A549 (cell line): ENCODE measurements around the gene OXT. TPM values are rescaled to one million over a fixed set of nuclear protein-coding genes. Genes with fewer than 3 reads are reported as not detected.
"Not testable (repeated sequence)": the region's sequence is repeated elsewhere in the genome, so short reads cannot be mapped to it uniquely, and the experiment has no call there.

Experiments used
- ATAC-seq, 2 experiments: fragments of 200-7000 bp in 1 of 2; fragments of >200 bp in 1 of 2; cut with Nextera tagmentation in 1 of 2; cut with Tn5 transposase in 1 of 2; 3 replicates each; pipeline versions ENCODE4 v1.8.0 to v1.9.1; 2018 to 2020; ENCODE audit warnings: mild to moderate bottlenecking in 1 of 2, moderate library complexity in 1 of 2
- CTCF ChIA-PET: fragments of 300-600 bp; sonication (Branson Sonifier 250); formaldehyde crosslinking; extraction: SDS; loops from one replicate; lab custom pipeline; 2021; ENCODE audit warnings: antibody characterized with exemption, inconsistent platforms; lab: Yijun Ruan, JAX
- POLR2A ChIA-PET: fragments of 350-600 bp; formaldehyde crosslinking; extraction: SDS; loops from one replicate; lab custom pipeline; 2021; ENCODE audit warnings: antibody characterized with exemption, inconsistent platforms; lab: Yijun Ruan, JAX
- DNase-seq, 2 experiments: peaks; one replicate each; pipeline versions ENCODE4 v3.0.0 to v3.0.0-alpha.2; 2011 to 2016; ENCODE audit warnings: low read depth in 1 of 2, low spot score in 1 of 2
- FAIRE-seq: peaks from 2 replicates; lab custom pipeline; 2011; peaks lifted over from hg19 to GRCh38; lab: Jason Lieb, UNC
- H3K27ac ChIP-seq, 2 experiments: fragments of >200 bp; sonication (Bioruptor Twin); formaldehyde crosslinking; 3 replicates each; pipeline ENCODE4 v1.5.1; 2016 to 2017
- H3K4me1 ChIP-seq: fragments of >200 bp; sonication (Bioruptor Twin); formaldehyde crosslinking; 3 replicates; pipeline ENCODE4 v1.6.1; 2016
- H3K4me2 ChIP-seq: fragments of >200 bp; sonication (Bioruptor Twin); formaldehyde crosslinking; 3 replicates; pipeline ENCODE4 v1.6.1; 2016
- H3K4me3 ChIP-seq: fragments of >200 bp; sonication (Bioruptor Twin); formaldehyde crosslinking; 3 replicates; pipeline ENCODE4 v1.5.1; 2016
- H3K9me3 ChIP-seq: fragments of >200 bp; sonication (Bioruptor Twin); formaldehyde crosslinking; 3 replicates; pipeline ENCODE4 v1.6.1; 2016
- CBX2 ChIP-seq: fragments of 200-600 bp; sonication (generic); IDR thresholded peaks from 2 replicates; pipeline ENCODE4 v1.6.1; 2016; ENCODE audit warnings: low read depth, mild to moderate bottlenecking, borderline replicate concordance
- CEBPB ChIP-seq, 2 experiments: fragments of >200 bp in 1 of 2; sonication (Bioruptor Twin) in 1 of 2; formaldehyde crosslinking in 1 of 2; IDR thresholded peaks; 2 replicates each; pipeline ENCODE4 v1.6.1; 2012 to 2016
- ESRRA ChIP-seq: fragments of 150-350 bp; IDR thresholded peaks from 2 replicates; pipeline ENCODE4 v1.6.1; 2014; ENCODE audit warnings: mild to moderate bottlenecking, low read length, borderline replicate concordance
- FOSB ChIP-seq: fragments of 250-450 bp; sonication (Bioruptor Pico); IDR thresholded peaks from 2 replicates; pipeline ENCODE4 v1.5.0; 2020; ENCODE audit warnings: mild to moderate bottlenecking, moderate library complexity
- GATA3 ChIP-seq: IDR thresholded peaks from 2 replicates; pipeline ENCODE4 v1.6.1; 2012; ENCODE audit warnings: borderline replicate concordance
- HMGXB4 ChIP-seq: fragments of 250-450 bp; sonication (Bioruptor Pico); IDR thresholded peaks from 2 replicates; pipeline ENCODE4 v1.5.0; 2021; ENCODE audit warnings: mild to moderate bottlenecking, moderate library complexity, borderline replicate concordance
- HOXB13 ChIP-seq: fragments of 250-450 bp; sonication (Bioruptor Pico); IDR thresholded peaks from 2 replicates; pipeline ENCODE4 v1.5.0; 2020; ENCODE audit warnings: low read depth, mild to moderate bottlenecking, moderate library complexity
- JUN ChIP-seq, 2 experiments: fragments of >200 bp; sonication (Bioruptor Twin); formaldehyde crosslinking; IDR thresholded peaks; 2 replicates in 1 of 2; 3 replicates in 1 of 2; pipeline ENCODE4 v1.6.1; 2016 to 2017
- MAFK ChIP-seq: fragments of 450-650 bp; IDR thresholded peaks from 2 replicates; pipeline ENCODE4 v1.6.1; 2014; ENCODE audit not compliant: partially characterized antibody
- NFE2L2 ChIP-seq: fragments of 150-350 bp; conservative IDR thresholded peaks from 2 replicates; pipeline ENCODE4 v1.6.1; 2014; ENCODE audit warnings: low read length
- NR3C1 ChIP-seq: fragments of >200 bp; sonication (Bioruptor Twin); formaldehyde crosslinking; IDR thresholded peaks from 3 replicates; pipeline ENCODE4 v1.6.1; 2017
- PBX3 ChIP-seq: IDR thresholded peaks from 2 replicates; pipeline ENCODE4 v1.6.1; 2012
- RARB ChIP-seq: fragments of 250-450 bp; sonication (Bioruptor Pico); IDR thresholded peaks from 2 replicates; pipeline ENCODE4 v1.8.0; 2021; ENCODE audit warnings: mild to moderate bottlenecking, moderate library complexity
- TFCP2L1 ChIP-seq: fragments of 250-450 bp; sonication (Bioruptor Pico); IDR thresholded peaks from 2 replicates; pipeline ENCODE4 v1.5.0; 2021; ENCODE audit warnings: mild to moderate bottlenecking
- ZNF302 ChIP-seq: fragments of 250-450 bp; sonication (Bioruptor Pico); IDR thresholded peaks from 2 replicates; pipeline ENCODE4 v1.9.0; 2021; ENCODE audit warnings: inconsistent platforms, mild to moderate bottlenecking, moderate library complexity
- WGBS: methylation state at CpG from one replicate; pipeline ENCODE4 v1.1.6; 2017; ENCODE audit errors: missing lambda C conversion rate; 5-methylcytosine and 5-hydroxymethylcytosine counted together
- polyA plus RNA-seq, 4 experiments: library from polyadenylated mRNA; depleted of rRNA in 3 of 4; stranded (reverse); fragments of >200 nt; fragmentation: RNase III in 1 of 4; extraction: RNeasy Plus Mini Kit Qiagen cat#74134 plus additional on column Dnase treatment in 1 of 4; gene quantifications; 2 replicates in 3 of 4; 3 replicates in 1 of 4; pipeline ENCODE4 v1.2.3, GENCODE V29; 2011 to 2017
- TF ChIP-seq, protein P1 (sequence below): fragments of >200 bp; sonication (Bioruptor Twin); formaldehyde crosslinking; IDR thresholded peaks from 3 replicates; pipeline ENCODE4 v1.5.1; 2016
- TF ChIP-seq, protein P2 (sequence below): fragments of 250-450 bp; sonication (Bioruptor Pico); IDR thresholded peaks from 2 replicates; pipeline ENCODE4 v1.5.0; 2020; ENCODE audit warnings: low read depth, mild to moderate bottlenecking, moderate library complexity

OXT gene
- polyA plus RNA-seq, 2 of the 4 experiments (the other 2 are of a cell fraction) = not detected

DNA sequence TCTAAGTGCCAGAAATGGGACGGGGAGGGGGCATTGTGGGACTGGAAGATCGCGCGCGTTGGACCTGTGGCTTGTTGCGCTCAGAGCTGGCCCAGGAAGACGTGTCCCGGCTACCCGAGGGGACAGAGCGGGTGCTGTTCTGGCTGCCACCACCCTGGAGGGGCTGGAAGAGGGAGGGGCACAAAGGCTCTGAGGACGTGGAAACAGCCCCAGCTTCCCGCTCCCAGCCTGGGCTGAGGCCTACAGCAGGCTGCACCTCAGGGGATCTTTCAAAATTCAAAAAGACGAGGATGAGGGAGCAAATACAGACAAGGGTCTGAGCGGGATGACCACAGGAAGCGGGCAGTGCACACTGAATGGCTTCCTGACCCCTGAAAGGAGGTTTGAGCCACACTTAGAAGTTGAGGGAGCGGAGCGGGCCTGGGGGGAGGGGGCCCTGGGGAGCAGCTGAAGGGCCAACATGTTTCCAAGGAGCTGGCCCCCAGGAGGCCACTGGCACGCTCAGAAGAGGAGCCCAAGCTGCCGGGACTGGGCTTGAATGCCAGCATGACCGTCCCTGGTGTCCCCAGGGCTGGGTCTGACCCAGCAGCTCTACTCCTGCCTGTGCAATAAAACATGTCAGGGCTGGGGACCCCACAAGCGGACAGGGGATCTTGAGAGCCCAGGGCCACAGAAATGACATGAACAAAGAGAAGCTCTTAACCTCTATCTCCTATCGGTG, 1.3 kb downstream of the OXT start (continued):
- TF ChIP-seq, protein P1, sequence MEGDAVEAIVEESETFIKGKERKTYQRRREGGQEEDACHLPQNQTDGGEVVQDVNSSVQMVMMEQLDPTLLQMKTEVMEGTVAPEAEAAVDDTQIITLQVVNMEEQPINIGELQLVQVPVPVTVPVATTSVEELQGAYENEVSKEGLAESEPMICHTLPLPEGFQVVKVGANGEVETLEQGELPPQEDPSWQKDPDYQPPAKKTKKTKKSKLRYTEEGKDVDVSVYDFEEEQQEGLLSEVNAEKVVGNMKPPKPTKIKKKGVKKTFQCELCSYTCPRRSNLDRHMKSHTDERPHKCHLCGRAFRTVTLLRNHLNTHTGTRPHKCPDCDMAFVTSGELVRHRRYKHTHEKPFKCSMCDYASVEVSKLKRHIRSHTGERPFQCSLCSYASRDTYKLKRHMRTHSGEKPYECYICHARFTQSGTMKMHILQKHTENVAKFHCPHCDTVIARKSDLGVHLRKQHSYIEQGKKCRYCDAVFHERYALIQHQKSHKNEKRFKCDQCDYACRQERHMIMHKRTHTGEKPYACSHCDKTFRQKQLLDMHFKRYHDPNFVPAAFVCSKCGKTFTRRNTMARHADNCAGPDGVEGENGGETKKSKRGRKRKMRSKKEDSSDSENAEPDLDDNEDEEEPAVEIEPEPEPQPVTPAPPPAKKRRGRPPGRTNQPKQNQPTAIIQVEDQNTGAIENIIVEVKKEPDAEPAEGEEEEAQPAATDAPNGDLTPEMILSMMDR = no peak
- TF ChIP-seq NR3C1 = no peak

DNA sequence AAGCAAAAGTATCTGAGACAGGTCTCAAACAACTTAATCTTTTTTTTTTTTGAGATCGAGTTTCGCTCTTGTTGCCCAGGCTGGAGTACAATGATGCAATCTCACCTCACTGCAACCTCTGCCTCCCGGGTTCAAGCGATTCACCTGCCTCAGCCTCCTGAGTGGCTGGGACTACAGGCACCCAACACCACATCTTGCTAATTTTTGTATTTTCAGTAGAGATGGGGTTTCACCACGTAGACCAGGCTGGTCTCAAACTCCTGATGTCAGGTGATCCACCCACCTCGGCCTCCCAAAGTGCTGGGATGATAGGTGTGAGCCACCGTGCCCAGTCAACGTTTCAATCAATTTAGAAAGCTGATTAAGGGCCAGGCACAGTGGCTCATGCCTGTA, 1.8 kb downstream of the OXT start:
- not testable (repeated sequence) for H3K4me3 ChIP-seq

GRCh38 chr20:3074812-3075211, 3.4 kb downstream of the OXT start:
- no peak for DNase-seq
- H3K9me3 ChIP-seq = no peaks in the 10 kb centered on the region
- no peak for FAIRE-seq
- no peak overlapping the region for H3K27ac ChIP-seq
- no peak overlapping the region for H3K4me2 ChIP-seq
- WGBS = 53% methylated on average over 6 of the region's 6 CpGs
- no peak for ATAC-seq
- ChIA-PET POLR2A (no interaction called here), CTCF (interaction anchor here (0.6 to 6.4 kb wide), 6 partner anchors 11 to 232 kb away, joined by 3 to 45 read pairs (median 4); no protein-coding TSS in a partner anchor)
- TF ChIP-seq NFE2L2 = no peak
- no peak overlapping the region for H3K4me3 ChIP-seq
- H3K4me1 ChIP-seq = no peaks in the 10 kb centered on the region

More for the DNA sequence above, 1.8 kb downstream of the OXT start:
- POLR2A ChIA-PET, ATAC-seq, H3K27ac ChIP-seq, H3K9me3 ChIP-seq, H3K4me2 ChIP-seq, FAIRE-seq, DNase-seq, H3K4me1 ChIP-seq: not testable (repeated sequence)
- CTCF ChIA-PET = interaction anchor here (0.6 to 6.4 kb wide), 4 partner anchors 20 to 115 kb away, joined by 3 to 45 read pairs (median 4); no protein-coding TSS in a partner anchor
- WGBS = 81% methylated on average over 8 of the region's 8 CpGs

DNA sequence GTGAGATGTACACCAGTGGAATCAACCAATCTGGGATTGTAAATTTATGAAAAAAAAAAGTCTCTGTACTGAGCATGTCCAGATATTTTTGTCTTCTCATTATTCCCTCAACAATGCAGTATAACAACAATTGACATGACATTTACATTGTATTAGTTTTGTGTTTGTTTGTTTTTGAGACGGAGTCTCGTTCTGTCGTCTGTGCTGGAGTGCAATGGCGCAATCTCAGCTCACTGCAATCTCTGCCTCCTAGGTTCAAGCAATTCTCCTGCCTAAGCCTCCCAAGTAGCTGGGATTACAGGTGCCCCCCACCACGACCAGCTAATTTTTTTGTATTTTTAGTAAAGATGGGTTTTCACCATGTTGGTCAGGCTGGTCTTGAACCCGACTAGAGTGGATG, 3.9 kb downstream of the OXT start:
- ATAC-seq, FAIRE-seq, H3K4me1 ChIP-seq, POLR2A ChIA-PET, H3K4me3 ChIP-seq, H3K4me2 ChIP-seq, DNase-seq, H3K9me3 ChIP-seq, H3K27ac ChIP-seq: not testable (repeated sequence)
- TF ChIP-seq CEBPB (IDR thresholded peaks at IDR 0.05) = peak in 1 of 2 experiments; percentile 43; a peak in 1 of 4 replicates
- 68% methylated on average over 6 of the region's 6 CpGs for WGBS
- CTCF ChIA-PET = interaction anchor here (0.6 to 6.4 kb wide), 6 partner anchors 10 to 232 kb away, joined by 3 to 45 read pairs (median 3); no protein-coding TSS in a partner anchor

DNA sequence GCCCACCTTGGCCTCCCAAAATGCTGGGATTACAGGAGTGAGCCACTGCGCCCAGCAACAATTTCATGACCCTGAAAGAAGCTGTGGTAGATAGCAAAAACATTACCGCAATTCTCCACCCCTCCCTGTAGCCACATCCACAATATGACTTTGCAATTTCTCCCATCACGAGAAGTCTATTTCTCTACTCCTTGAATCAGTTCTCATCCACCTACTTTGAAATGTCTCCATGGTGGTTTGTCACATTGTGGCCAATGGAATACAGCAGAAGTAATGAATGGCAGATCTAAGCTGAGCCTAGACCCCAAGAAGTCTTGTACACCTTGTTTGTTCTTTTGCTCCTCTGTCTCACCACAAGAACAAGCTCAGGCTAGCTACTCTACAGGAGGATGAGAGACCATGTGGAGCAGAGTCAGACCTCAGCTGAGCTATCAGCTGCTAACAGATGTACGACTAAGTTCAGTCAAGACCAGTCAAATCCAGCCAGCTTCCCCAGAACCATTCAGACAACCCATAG, 6.3 kb downstream of the OXT start:
- CTCF ChIA-PET = interaction anchor here (0.7 to 6.4 kb wide), 12 partner anchors 9 to 238 kb away, joined by 3 to 45 read pairs (median 5); no protein-coding TSS in a partner anchor
- H3K4me2 ChIP-seq = no peak overlapping the region
- H3K27ac ChIP-seq = no peak overlapping the region
- DNase-seq (no peak), FAIRE-seq (peak; percentile 63), ATAC-seq (no peak)
- no peak for TF ChIP-seq HMGXB4 (CRISPR knock-in tag)
- TF ChIP-seq MAFK = no peak
- no peak for TF ChIP-seq JUN (IDR thresholded peaks at IDR 0.05)
- TF ChIP-seq ESRRA = no peak
- TF ChIP-seq, protein P1 = no peak
- TF ChIP-seq PBX3 = no peak
- no peak for TF ChIP-seq ZNF302 (CRISPR knock-in tag)
- no peak for TF ChIP-seq HOXB13 (CRISPR knock-in tag)
- TF ChIP-seq, protein P2, sequence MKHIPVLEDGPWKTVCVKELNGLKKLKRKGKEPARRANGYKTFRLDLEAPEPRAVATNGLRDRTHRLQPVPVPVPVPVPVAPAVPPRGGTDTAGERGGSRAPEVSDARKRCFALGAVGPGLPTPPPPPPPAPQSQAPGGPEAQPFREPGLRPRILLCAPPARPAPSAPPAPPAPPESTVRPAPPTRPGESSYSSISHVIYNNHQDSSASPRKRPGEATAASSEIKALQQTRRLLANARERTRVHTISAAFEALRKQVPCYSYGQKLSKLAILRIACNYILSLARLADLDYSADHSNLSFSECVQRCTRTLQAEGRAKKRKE (CRISPR knock-in tag) = no peak
- no peak for TF ChIP-seq FOSB
- TF ChIP-seq RARB (CRISPR knock-in tag) = no peak
- no peak for TF ChIP-seq TFCP2L1
- no peak for TF ChIP-seq CBX2
- TF ChIP-seq GATA3 = no peak
- POLR2A ChIA-PET = no interaction called here
- no peak overlapping the region for H3K4me3 ChIP-seq
- WGBS = 75% methylated on average over 4 of the region's 4 CpGs
- H3K4me1 ChIP-seq = peaks cover 14% of the 10 kb centered on the region
- no peaks in the 10 kb centered on the region for H3K9me3 ChIP-seq
